Vagina (tissue), 2 donors: Measurements from ENCODE around the gene MYF6.

Source experiments
- POLR2AphosphoS5 ChIP-seq, 2 donors: sonication (generic); formaldehyde crosslinking; IDR thresholded peaks; one replicate each; pipeline ENCODE4 v1.9.0; 2017; ENCODE audit warnings: antibody characterized with exemption in 2 of 2, mild to moderate bottlenecking in 2 of 2, low read depth in 1 of 2; ENCODE audit not compliant: insufficient read depth in 1 of 2
- TF ChIP-seq, protein P1 (sequence below), 3 experiments: fragments of 450-650 bp in 2 of 3; fragments of 200-600 bp in 1 of 3; sonication (generic) in 1 of 3; IDR thresholded peaks; one replicate each; pipeline ENCODE4 v1.5.1; 2017 to 2019; ENCODE audit warnings: antibody characterized with exemption in 3 of 3, mild to moderate bottlenecking in 2 of 3, moderate library complexity in 2 of 3

DNA sequence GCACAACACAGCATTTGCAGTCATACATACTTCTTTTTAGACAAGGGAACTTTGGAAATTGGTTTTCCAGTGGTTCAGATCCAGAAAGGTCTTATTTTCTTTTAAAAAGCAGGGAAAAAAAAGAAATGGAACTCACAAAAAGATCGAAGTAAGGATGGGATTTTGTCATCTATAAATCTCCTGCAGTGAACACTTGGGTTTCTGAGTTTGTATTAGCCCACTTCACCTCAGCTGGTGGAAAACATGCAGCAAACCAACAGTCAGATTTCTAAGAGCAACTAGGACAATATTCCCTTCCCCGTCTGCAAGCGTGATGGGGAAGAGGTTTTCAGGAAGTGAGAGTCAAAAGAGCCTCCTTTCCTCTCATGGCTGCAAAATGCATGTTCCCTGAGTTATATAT lies 13.9 kb downstream of the MYF6 start:
- no peak for TF ChIP-seq POLR2AphosphoS5 (IDR thresholded peaks at IDR 0.05; ENCODE audit: insufficient read depth in 1 of 2, low read depth in 1 of 2)
- TF ChIP-seq, protein P1, sequence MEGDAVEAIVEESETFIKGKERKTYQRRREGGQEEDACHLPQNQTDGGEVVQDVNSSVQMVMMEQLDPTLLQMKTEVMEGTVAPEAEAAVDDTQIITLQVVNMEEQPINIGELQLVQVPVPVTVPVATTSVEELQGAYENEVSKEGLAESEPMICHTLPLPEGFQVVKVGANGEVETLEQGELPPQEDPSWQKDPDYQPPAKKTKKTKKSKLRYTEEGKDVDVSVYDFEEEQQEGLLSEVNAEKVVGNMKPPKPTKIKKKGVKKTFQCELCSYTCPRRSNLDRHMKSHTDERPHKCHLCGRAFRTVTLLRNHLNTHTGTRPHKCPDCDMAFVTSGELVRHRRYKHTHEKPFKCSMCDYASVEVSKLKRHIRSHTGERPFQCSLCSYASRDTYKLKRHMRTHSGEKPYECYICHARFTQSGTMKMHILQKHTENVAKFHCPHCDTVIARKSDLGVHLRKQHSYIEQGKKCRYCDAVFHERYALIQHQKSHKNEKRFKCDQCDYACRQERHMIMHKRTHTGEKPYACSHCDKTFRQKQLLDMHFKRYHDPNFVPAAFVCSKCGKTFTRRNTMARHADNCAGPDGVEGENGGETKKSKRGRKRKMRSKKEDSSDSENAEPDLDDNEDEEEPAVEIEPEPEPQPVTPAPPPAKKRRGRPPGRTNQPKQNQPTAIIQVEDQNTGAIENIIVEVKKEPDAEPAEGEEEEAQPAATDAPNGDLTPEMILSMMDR (IDR thresholded peaks at IDR 0.05) = no peak
